Fibroblast of skin of back (primary cell): ENCODE data around the gene SYNDIG1.

Experiments used
- DNase-seq: peaks from one replicate; pipeline ENCODE4 v3.0.0-alpha.2; 2013

SYNDIG1 gene

DNA sequence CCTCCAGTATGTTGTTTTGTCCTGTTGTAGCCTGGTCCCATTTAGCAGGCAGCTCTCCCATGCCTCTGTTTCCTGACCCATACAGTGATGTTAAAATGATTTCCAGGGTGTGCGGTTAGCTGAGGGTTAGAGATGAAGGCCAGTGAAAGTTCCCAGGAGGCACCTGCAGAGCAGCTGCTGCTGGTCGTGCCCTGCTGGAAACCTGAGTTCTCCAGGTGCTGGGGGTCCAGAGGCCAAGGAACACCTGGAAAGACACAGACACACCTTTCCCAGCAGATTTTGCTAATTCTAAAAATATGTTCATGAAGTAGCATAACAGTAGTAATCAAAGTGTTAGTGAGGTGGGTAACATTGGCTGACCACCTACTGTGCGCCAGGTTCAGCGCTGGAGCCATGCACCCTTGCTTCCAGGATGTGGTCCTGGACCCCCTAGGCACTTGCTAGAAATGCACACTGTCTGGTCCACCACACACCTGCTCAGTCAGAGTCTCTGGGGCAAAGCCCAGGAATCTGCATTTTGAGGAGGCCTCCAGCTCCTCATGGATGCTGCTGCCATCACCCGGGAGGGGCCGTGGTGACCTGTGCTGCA, 118.7 kb downstream of the SYNDIG1 start:
- no peak for DNase-seq

DNA sequence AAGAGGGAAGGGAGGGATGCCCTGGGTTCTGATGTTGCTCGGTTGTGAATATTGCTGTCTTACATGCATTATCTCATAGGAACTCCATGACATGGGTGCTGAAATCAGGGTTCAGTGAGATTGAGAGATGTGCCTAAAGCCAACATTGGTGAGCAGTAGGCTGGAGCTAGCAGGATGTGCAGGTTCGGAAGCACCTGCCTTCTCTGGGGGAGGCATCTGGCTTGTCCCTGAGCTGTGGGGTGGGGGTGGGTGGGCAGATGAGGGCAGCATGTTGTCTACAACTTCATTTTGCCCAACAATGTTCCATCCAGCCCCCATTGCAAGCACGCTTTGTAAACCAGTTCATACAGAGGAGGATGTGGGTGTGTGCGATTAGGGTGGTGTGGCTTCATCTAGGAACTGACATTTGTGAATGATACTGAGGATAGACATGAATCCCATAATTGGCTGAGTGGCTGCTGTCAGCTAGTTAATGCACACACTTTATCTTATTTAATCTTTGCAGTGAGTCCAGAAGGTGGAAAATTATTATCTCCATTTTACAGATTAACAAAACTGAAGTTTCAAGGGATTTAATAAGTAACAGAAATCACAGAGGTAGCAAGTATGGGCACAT, 119.4 kb downstream of the SYNDIG1 start:
- no peak for DNase-seq

DNA sequence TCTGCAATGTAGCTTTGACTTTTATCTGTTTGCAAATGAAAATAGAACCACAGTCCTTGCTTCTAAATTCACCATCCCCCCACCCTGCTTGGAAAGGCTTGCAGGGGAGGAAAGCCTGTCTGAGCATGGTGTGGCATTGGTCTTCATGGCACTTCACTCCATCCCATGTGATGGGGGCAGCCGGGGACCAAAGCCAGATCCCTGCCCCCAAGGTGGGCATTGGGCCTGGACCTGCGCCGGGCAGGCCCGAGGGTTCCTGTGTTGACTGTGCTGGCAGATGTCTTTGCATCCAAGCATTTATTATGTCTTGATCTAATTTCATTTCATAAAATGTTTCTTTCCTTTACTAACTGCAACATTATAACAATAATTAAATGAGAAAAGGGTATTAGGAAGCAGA, 120.0 kb downstream of the SYNDIG1 start:
- no peak for DNase-seq

DNA sequence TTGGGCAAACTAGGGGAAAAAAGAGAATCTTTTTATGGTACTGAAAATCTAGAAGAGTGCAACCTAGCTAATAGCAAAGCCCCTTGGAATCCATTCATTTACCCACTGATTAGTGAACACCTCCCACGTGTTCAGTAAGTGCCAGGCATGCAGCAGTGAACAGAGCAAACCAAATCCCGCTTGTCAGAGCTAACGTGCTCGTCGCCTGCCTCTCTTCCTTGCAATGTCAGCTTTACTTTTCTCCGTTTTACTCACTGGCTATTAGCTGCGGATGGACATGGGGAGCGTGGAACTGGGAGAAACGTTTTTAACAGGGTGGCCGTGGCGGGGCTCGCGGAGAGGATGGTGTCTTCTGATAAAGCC, 120.4 kb downstream of the SYNDIG1 start:
- no peak for DNase-seq

DNA sequence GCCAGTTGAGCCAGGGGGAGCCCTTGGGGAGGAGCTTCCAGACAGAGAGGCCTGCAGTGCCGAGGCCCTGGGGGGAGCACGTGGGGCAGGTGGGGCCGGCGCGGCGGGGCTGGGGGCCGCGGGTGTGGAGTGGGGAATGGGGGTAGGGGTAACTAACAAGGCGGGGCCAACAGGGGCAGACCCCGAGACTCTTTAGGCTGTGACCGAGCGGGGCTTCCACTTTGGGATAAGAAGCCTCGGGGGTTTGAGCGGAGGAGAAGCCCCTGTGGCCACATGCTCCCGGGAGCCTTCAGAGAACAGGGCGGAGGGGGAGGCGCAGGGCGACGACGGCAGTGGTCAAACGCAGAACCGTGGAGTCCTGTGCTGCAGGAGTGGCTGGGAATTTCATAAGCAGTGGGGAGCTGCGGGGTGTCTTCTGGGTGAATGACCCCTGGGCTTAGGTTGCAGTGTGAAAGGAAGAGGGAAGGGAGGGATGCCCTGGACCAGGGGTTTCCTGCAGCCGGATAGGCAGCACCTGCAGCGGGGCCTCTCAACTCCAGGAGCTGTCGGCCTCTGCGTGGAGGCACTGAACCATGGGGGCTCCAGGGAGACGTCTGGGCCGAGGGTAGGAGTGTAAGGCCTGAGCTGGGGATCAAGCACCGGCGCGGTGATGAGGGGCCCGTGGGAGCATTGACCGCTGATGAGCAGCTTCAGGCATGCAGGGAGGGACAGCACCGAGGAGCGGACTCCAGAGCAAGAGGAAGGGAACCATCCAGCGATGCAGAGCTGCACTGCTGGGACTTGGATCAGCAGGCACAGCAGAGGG, 121.0 kb downstream of the SYNDIG1 start:
- no peak for DNase-seq

DNA sequence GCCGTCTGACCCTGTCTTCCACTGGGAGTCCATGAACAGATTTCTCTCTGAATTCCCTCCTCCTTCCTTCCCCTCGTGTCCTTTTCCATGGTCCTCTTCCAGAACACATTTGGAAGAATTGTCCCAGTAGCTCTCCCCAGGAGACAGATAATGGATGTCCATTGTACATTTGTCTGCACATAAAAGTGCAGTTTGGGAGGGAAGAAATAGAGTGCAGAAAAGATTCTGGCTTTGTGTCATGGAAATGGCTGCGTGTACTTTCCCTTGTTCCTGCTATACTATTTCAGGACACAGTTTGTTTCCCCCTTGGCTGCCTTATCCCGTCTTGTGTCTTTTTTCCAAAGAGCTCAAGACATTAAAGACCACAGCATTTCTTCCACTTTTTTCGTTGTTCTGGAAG, 127.6 kb downstream of the SYNDIG1 start:
- no peak for DNase-seq

DNA sequence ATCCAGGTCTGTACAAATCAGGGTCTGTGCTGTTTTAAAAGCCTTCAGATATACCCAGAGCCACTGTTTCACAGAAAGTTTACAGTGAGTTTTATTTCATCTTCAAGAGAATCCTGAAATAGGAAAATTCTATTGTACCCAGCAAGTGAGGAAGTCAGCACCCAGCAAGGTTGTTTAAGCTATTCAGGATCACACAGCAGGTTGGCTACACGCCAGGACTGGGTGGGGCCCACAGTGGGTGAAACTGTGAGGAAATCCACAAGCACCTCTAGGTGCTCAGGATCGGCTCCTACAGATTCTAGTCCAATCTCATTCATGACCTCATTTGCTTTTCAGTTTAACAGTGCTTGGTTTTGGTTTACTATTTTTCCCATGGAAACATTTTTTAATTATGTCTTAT, 128.9 kb downstream of the SYNDIG1 start:
- DNase-seq: no peak

DNA sequence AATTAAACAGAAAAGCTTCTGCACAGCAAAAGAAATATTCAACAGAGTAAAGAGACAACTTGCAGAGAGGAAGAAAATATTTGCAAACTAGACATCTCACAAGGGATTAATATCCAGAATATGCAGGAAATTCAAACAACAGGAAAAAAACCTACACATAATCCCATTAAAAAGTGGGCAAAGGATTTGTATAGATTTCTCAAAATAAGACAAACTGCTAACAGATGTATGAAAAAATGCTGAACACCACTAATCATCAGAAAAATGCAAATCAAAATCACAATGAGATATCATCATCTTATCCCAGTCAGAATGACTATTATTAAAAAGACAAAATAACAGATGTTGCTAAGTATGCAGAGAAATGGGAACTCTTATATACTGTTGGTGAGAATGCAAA, 129.6 kb downstream of the SYNDIG1 start:
- no peak for DNase-seq

DNA sequence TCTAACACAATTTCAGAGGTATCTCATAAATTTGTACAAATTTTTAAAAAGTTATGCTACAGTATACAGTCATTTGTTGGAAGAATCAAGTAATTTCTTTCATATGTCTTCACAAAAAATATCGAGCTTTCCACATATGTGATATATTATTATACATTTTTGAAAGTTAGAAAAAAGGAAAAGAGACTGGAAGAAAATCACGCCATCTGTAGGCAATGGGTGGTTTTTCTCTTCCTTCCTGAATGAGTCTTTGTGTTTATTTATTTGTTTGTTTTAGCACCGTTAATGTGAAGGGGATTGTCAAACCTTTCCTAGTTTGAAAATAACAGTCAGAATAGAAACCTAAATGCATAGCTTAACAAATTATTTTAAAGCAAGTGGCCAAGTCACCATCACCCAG, 130.6 kb downstream of the SYNDIG1 start:
- DNase-seq: no peak

DNA sequence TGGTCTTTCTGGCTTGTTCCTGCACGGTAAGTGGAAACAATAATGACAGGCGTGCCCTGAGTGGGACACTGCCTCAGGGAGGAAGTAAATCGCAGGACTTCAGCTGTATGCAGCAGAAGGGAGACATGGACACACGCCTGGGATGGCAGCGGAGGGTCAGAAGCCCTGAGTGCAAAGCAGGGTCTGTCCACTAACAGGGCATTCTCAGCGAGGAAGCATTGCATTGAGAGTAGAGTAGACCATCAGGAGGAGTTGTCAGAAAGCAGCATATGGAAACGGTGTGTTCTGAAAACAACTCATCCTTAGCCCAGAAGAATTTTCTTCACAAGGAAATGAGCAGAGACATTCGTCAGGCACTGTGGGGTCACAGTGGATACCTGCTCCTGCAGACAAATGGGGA, 134.0 kb downstream of the SYNDIG1 start:
- DNase-seq: no peak

DNA sequence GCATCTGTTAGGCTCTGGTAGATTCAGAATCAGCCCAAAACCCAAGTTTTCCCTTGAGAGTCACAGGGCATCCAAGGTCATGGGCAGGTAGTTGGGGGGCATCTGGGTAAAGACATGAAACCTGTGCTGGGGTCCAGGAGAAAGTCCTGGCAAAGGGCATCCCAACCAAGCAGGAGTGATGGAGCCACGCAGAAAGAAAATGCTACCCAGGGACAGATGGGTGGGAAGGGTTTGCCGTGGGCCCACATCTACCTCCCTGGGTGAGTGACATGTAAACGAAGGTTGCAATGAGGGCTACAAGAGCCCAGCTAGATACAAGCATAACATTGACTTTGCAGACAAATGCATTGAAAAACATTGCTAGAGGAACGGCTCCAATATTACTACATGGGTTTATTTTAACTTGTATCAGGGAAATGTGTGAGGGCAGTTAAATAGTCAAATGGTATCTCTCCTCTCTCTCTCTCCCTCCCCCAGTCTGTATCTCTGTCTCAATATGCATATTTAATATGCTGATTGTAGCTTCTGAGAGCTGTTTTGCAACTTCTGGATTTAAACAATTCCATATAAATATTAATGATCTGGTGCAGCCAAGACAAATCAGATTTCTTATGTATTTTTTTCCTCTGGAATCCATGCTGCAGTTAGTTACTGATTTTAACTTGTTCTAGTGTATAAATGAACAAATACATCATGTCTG, 135.7 kb downstream of the SYNDIG1 start:
- DNase-seq: no peak

DNA sequence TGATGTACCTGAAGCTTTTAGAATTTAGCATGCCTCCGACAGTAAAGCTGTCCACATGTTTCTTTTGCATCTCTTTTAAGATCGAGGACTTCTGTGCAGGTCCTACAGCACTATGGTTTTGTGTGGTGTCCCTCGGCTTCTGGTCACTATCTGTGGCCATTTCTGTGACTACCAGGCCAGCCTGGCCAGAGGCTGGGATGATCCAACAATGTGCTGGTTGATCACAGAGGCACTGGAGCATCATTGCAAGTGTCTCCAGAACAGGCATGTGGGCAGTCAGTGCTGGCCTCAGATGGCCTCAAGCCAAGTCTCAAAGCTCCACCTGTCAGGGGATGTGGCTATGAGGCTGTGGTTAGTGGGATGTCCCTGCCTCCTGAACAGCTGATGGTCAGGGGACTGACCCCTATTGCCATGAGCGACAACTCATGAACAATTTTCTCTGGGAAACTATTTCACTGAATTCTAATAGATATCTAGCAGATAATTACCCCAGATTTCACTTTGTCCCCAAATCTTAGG, 136.6 kb downstream of the SYNDIG1 start:
- DNase-seq: no peak

DNA sequence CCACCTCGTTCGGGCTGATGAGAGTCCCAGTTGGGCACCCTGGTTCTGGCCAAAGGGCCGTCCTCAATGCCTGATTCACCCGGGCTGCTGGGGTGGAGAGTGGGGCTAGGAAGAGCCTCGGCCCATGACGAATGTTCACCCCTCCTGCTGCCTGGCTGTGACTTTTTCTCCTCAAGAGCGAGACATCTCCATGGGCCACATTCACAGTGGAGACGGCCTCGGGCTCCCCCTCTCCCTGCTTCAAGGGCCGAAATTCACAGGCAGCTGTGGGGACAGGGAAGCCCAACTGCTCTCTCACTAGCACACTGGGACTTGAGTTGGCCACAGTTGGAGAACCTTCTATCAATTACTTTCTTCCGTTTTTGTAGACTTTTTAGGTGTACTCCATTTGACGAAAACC, 138.0 kb downstream of the SYNDIG1 start:
- DNase-seq: no peak

DNA sequence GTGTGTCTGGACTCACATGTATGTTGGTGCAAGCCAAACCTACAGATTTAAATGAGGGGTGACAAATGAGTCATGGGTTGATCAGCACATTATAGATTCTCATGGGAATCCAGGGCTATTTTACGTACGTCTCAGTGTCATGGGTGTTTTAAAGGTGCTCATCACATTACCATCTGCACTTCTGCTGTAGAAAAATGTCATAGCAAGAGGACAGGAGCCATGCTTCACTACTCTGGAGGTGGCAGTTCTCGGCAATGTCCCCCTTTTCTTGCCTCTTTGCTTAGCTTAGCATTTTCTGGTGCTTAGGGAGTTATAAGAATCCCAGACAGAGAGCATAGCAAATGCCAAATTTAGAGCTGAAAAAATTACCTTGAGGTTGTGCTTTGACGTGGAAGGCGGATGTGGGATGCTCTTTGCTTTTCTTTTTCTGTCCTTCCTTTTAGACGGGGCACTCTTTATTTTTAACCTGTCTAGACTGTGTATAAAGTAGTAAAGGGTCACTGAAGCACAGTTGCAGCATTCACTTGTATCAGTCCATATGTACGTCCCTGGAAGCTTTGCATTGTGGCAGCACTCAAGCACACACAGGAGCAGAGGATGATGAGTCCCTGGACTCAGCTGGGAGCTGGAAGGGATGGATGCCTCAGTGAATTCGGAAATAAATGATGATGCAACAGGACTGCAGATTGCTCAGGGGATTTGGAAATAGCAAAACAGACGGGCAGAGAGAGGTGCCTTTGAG, 139.7 kb downstream of the SYNDIG1 start:
- DNase-seq: peak; percentile 30

DNA sequence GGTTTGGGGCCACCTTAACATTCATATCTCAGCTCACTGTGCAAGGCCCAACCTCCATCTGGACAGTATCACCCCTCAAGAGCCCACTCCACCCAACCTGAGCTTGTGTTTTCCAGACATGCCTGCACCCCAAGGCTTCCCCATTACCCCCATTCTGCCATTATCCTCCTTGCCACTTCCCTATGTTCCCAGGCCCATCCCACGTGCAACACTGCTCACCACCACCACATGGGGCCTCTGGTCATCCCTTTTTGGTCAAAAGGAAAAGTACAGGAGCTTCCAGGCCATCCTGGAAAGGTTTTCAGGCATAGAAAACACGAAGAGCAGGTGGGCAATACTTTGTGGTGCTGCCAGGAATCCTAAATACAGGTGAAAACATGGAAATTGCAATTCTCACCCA, 140.3 kb downstream of the SYNDIG1 start:
- DNase-seq: no peak

DNA sequence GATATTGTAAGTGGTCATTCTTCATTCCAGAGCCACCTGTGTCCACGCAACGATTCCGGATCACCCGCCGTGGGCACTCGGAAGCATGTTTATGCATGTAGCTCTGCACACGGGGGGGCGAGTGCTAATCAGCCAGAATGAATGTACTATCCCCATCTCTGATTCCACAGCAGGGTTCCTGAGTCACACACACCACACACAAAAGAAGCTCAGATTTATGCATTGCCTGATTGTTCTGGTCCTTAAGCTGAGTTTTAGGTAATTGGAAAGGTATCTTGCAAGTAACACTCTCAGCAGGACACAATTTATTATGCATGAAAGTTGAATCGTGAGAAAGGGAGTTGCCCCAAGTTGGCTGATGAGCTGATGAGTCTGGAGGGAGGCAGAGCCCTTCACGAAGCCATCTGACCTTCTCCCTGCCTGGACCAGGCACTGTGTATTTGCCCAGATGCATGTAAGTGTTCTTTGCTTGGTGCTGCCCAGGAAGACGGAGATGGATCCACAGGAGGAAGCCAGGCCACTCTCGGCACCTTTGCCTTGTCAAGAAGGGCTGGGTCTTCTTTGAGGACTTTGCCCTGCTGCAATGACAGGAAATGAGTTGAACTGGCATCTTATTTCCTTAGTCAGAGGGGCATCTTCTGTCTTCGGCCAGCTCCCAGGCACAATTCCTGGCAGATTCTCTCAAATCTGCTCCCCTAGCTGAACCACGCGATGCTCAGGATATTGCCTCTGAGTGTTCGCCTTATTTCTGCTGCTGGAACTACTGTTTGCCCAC, 141.1 kb downstream of the SYNDIG1 start:
- peak; percentile 56 for DNase-seq

DNA sequence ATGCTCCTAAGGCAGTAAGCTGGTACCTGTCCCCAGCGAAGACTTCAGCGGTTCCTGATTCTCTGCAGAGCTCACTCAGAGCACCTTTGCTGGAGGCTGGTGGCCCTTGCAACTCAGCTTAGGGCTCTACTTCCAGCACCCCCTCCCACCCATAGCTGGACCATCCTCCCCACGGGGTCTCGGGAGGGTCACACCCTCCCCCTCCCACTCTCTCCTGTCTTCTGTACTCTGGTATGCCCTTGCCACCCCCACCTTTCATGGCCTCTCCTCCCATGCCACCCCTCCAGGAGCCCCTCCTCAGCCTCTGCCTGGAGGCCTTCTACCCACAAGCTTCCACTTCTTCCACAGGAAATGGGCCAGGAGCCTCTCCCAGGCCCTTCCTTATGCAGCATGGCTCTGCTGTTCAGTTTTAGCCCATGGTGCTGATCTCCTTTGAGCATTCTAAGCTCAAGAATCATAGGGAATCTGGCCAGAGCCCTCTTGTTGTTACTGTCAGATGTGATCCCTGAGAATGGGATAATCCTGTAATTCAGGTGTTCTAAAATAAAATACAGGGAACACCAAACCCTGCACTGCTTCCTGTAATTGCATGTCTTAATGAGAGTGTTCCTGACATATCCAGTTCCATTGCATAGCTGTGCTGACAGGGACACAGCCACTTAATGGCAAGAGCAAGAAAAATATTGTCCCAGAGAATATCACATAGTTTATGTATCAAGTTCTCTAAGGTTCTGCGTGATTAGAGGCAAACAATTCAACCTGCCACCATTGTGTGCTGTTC, 142.1 kb downstream of the SYNDIG1 start:
- no peak for DNase-seq

DNA sequence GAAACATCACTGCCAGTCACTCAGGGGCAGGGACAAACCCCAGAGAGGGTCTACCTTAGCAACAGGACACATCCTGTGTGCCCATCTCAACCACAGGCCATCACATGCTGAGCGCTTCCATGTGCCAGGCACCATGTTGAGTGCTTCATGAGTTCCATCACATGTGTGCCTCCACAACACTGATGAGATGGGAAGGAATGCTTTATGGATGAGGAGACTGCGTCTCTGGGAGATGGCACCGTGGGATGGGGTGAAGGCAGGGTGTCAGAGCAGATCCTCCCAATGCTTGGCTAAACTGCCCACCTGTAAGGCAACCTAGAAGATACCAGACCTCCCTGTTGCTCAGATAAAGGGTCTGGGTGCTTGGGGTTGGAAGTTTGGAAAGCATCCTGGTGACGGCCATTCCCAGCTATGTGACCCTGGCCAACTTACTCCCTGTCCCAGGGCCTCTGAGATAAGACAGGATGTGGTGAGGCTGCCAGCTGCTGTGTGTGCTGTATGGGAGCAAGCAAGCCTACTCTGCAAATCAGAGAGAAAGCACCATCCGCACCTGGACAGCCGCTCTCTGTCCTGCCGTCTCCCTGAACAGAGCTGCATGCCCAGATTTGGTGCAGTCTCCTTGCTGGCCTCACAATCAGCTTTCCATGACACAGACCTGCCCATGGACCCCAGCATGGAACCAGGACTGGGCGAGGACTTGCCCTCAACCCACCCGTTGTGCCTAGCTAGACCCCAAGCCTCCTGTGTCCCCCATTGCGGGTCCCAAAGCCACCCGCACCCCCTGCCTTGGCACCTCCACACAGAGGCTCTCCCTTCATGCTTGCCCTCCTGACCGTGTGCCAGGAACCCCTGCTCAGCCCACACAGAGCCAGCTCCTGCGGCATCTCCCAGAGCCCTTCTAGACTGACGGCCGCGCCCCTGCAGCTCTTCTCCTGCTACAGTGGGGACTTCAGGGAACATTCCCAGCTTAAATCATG, 143.7 kb downstream of the SYNDIG1 start:
- no peak for DNase-seq

DNA sequence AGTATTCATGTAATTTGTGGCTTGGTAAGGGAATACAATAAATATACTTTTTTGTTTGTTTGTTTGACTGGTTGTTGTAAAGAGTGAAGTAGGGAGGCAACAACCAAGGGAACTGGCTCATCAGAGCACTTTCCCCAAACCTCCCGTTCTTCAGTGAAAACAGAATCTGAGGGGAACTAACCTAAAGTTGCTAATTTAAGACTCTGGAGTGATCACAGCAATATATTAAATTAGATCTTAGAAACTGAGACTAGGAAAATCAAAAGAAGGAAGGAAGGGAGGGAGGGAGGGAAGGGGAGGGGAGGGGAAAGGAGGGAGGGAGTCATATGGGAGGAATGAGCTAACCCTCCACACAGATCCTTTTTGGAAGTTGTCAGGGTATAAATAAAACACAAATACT, 144.9 kb downstream of the SYNDIG1 start:
- no peak for DNase-seq

DNA sequence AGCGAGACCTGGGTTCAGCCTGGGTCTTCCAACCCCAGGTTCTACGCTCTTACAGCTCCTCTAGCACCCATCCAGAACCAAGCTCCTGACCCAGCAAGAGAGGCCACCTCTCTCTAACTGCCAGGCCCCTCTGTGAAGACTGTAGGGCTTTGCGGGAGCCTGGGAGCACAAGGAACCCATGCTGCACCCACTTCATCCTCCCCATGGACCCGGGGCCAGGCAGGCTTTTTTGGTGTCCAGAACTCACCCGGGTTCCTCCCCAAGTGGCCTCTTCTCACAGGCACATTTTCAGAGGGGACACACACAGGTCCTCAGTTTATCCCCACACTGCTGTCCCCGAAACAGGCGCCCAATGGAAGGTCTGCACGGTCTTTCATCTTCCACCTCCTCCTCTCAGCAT, 145.9 kb downstream of the SYNDIG1 start:
- no peak for DNase-seq
